ENCODE data around the gene INAVA.

The INAVA gene

DNA sequence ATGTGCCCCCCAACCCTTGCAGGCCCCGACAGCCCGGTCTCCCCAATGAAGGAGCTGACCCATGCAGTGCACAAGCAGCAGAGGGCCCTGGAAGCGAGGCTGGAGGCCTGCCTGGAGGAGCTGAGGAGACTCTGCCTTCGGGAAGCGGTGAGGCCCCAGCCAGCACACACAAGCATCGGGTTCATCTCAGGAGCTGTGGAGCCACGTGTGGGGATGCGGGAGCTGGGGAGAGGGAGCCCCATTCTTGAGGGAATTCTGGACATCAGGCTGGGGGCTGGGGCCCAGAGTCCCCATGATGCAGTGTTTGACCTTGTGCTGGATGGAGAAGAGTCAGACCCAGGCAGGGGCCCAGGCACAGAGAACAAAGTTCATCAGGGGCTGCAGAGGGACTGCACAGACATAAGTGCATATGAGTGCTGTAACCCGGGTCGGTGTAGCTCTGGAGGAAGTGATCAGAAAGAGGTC is 4.8 kb downstream of the INAVA start:
- H3K18ac ChIP-seq (ENCODE audit: low read depth in 1 of 2, low read length in 2 of 2), result no peak overlapping the region
- no peak overlapping the region for H3K9ac ChIP-seq (ENCODE audit: low read length)
- no peak overlapping the region for H2BK12ac ChIP-seq (ENCODE audit: low read length in 2 of 2)
- peaks cover 45% of the 10 kb centered on the region for H3K4me1 ChIP-seq (ENCODE audit: control insufficient read depth, insufficient read depth, low read depth, low read length)
- H3K23ac ChIP-seq (ENCODE audit: low read length in 2 of 2), result no peak overlapping the region
- no peak overlapping the region for H3K4me2 ChIP-seq (ENCODE audit: low read length, poor library complexity, severe bottlenecking)
- H2BK15ac ChIP-seq (ENCODE audit: low read depth, poor library complexity, severe bottlenecking), result no peak overlapping the region
- WGBS, result 95% methylated on average over 10 of the region's 10 CpGs
- H3K27ac ChIP-seq (ENCODE audit: low read length, poor library complexity, severe bottlenecking), result no peak overlapping the region
- no peak overlapping the region for H2AFZ ChIP-seq (ENCODE audit: low read depth, low read length)
- H3K4ac ChIP-seq (ENCODE audit: low read depth in 1 of 2, low read length in 2 of 2), result no peak overlapping the region
- no peak overlapping the region for H3K4me3 ChIP-seq (ENCODE audit: insufficient read depth in 1 of 2, low read depth in 1 of 2, low read length in 2 of 2)
- no peak for DNase-seq
- no peak overlapping the region for H2AK5ac ChIP-seq (ENCODE audit: low read length, severe bottlenecking)
- H3K9me3 ChIP-seq (ENCODE audit: control insufficient read depth, low read length), result no peaks in the 10 kb centered on the region
- no peak overlapping the region for H3K14ac ChIP-seq (ENCODE audit: low read length in 2 of 2)
- peaks cover 33% of the 10 kb centered on the region for H3K79me1 ChIP-seq (replicated peaks; ENCODE audit: low read length, poor library complexity, severe bottlenecking)
- H3K27me3 ChIP-seq (ENCODE audit: control insufficient read depth in 1 of 2, insufficient read depth in 1 of 2, low read length in 2 of 2), result peaks cover 0 to 83% of the 10 kb centered on the region in 2 experiments
- no peak overlapping the region for H4K8ac ChIP-seq (ENCODE audit: low read length)
- no peak overlapping the region for H2BK120ac ChIP-seq (ENCODE audit: low read depth, low read length)
- H2BK5ac ChIP-seq (ENCODE audit: low read depth, low read length, poor library complexity, severe bottlenecking), result no peak overlapping the region
- no peak overlapping the region for H4K91ac ChIP-seq (ENCODE audit: low read length)
- peaks cover 0 to 55% of the 10 kb centered on the region in 2 experiments for H3K36me3 ChIP-seq (ENCODE audit: control insufficient read depth in 1 of 2, insufficient read depth in 2 of 2, low read depth in 1 of 2, low read length in 2 of 2)

DNA sequence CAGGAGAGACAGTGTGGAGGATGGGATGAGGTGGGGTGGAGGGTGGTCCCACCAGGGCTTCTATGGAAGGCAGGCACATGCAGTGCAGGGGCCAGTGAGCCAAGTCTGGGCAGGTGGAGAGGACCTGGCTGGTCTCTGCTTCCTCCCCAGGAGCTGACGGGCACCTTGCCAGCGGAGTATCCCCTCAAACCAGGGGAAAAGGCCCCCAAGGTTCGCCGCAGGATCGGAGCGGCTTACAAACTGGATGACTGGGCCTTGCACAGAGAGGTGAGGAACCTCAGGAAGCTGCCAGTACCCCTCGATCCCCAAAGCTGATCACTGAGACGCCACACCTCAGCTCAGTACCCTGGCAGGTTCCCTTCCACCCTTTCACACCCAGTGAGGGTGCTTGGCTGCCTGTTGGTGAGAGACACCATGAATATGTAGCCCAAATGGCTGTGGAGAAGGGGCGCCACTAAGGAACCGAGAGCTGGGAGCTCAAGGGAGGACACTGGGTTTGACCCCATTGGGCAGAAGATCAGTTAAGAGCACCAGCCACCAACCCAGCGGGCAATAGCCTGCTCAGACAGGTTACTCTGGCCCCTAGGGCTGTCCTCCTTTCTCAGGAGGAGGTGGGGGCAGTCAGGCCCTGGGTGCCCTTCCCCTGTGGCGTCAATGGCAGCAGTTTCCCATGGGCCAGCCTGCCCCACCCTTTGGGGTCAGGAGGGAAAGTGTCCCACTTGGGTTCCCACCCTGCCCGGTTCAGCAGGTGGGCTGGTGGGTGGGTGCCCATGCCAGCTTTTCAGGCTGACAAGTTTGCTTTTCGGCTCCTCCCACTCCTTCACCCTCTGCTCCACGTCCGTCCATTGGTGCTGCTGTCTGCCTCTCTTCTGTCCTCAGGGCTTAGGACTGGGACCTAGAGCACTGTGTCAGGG is 5.5 kb downstream of the INAVA start:
- Histone ChIP-seq H3K4me1 (ENCODE audit: control insufficient read depth, insufficient read depth, low read depth, low read length) (peaks cover 37% of the 10 kb centered on the region), H3K23ac (ENCODE audit: low read length in 2 of 2) (no peak overlapping the region), H4K8ac (ENCODE audit: low read length) (no peak overlapping the region), H3K4ac (ENCODE audit: low read depth in 1 of 2, low read length in 2 of 2) (no peak overlapping the region), H2AFZ (ENCODE audit: low read depth, low read length) (no peak overlapping the region), H3K79me1 (replicated peaks; ENCODE audit: low read length, poor library complexity, severe bottlenecking) (peaks cover 34% of the 10 kb centered on the region), H3K36me3 (ENCODE audit: control insufficient read depth in 1 of 2, insufficient read depth in 2 of 2, low read depth in 1 of 2, low read length in 2 of 2) (peaks cover 0 to 55% of the 10 kb centered on the region in 2 experiments), H3K27me3 (ENCODE audit: control insufficient read depth in 1 of 2, insufficient read depth in 1 of 2, low read length in 2 of 2) (peaks cover 0 to 78% of the 10 kb centered on the region in 2 experiments), H4K91ac (ENCODE audit: low read length) (no peak overlapping the region), H3K4me3 (ENCODE audit: insufficient read depth in 1 of 2, low read depth in 1 of 2, low read length in 2 of 2) (no peak overlapping the region), H2BK120ac (ENCODE audit: low read depth, low read length) (no peak overlapping the region), H2BK15ac (ENCODE audit: low read depth, poor library complexity, severe bottlenecking) (no peak overlapping the region), H3K9ac (ENCODE audit: low read length) (no peak overlapping the region), H2AK5ac (ENCODE audit: low read length, severe bottlenecking) (no peak overlapping the region), H3K14ac (ENCODE audit: low read length in 2 of 2) (no peak overlapping the region), H3K9me3 (ENCODE audit: control insufficient read depth, low read length) (no peaks in the 10 kb centered on the region), H2BK5ac (ENCODE audit: low read depth, low read length, poor library complexity, severe bottlenecking) (no peak overlapping the region), H2BK12ac (ENCODE audit: low read length in 2 of 2) (no peak overlapping the region), H3K27ac (ENCODE audit: low read length, poor library complexity, severe bottlenecking) (no peak overlapping the region), H3K4me2 (ENCODE audit: low read length, poor library complexity, severe bottlenecking) (no peak overlapping the region), H3K18ac (ENCODE audit: low read depth in 1 of 2, low read length in 2 of 2) (no peak overlapping the region)
- 96% methylated on average over 16 of the region's 16 CpGs for WGBS
- no peak for DNase-seq

DNA sequence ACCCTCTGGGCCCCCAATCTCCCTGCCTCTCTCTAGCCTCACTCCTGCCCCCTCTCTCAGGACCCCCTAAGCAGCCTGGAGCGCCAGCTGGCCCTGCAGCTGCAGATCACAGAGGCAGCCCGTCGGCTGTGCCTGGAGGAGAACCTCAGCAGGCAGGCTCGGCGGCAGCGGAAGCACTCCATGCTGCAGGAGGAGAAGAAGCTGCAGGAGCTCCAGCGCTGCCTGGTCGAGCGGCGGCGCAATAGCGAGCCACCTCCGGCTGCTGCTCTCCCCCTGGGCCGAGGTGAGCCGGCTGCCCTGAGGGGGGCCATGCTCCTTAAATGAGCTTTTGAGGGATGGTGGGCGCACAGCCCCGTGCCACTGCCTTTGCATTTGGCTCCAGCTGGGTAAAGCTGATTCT is 6.2 kb downstream of the INAVA start:
- peaks cover 31% of the 10 kb centered on the region for H3K4me1 ChIP-seq (ENCODE audit: control insufficient read depth, insufficient read depth, low read depth, low read length)
- WGBS, result 97% methylated on average over 17 of the region's 17 CpGs

DNA sequence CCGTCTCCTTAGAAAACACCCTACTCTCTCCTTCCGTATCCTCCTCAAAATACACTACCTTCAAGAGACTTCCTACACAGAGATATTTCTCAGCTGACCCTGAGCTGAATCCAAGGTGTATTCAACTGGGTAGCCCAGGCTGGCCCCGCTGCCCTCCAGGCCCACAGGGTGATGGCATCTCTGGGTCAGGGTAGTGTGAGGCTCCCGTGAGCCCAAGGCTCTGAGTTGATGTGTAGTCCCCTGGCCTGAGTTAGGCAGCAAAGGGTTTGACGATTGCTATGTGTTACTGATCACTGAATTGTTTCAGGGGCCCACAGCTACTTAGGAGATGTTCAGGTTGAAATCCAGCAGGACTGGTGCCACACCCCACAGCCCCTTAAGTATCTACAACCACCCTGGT is 6.7 kb downstream of the INAVA start:
- Histone ChIP-seq H3K4me2 (ENCODE audit: low read length, poor library complexity, severe bottlenecking) (no peak overlapping the region), H4K8ac (ENCODE audit: low read length) (no peak overlapping the region), H2BK15ac (ENCODE audit: low read depth, poor library complexity, severe bottlenecking) (no peak overlapping the region), H2AK5ac (ENCODE audit: low read length, severe bottlenecking) (no peak overlapping the region), H2BK5ac (ENCODE audit: low read depth, low read length, poor library complexity, severe bottlenecking) (no peak overlapping the region), H3K4ac (ENCODE audit: low read depth in 1 of 2, low read length in 2 of 2) (no peak overlapping the region), H3K79me1 (replicated peaks; ENCODE audit: low read length, poor library complexity, severe bottlenecking) (peaks cover 34% of the 10 kb centered on the region), H2AFZ (ENCODE audit: low read depth, low read length) (no peak overlapping the region), H3K36me3 (ENCODE audit: control insufficient read depth in 1 of 2, insufficient read depth in 2 of 2, low read depth in 1 of 2, low read length in 2 of 2) (peaks cover 0 to 55% of the 10 kb centered on the region in 2 experiments), H3K4me1 (ENCODE audit: control insufficient read depth, insufficient read depth, low read depth, low read length) (peaks cover 28% of the 10 kb centered on the region), H3K23ac (ENCODE audit: low read length in 2 of 2) (no peak overlapping the region), H3K14ac (ENCODE audit: low read length in 2 of 2) (no peak overlapping the region), H2BK12ac (ENCODE audit: low read length in 2 of 2) (no peak overlapping the region), H4K91ac (ENCODE audit: low read length) (no peak overlapping the region), H3K27me3 (ENCODE audit: control insufficient read depth in 1 of 2, insufficient read depth in 1 of 2, low read length in 2 of 2) (peaks cover 0 to 71% of the 10 kb centered on the region in 2 experiments), H3K27ac (ENCODE audit: low read length, poor library complexity, severe bottlenecking) (no peak overlapping the region), H3K4me3 (ENCODE audit: insufficient read depth in 1 of 2, low read depth in 1 of 2, low read length in 2 of 2) (no peak overlapping the region), H3K18ac (ENCODE audit: low read depth in 1 of 2, low read length in 2 of 2) (no peak overlapping the region), H2BK120ac (ENCODE audit: low read depth, low read length) (no peak overlapping the region), H3K9me3 (ENCODE audit: control insufficient read depth, low read length) (no peaks in the 10 kb centered on the region), H3K9ac (ENCODE audit: low read length) (no peak overlapping the region)
- 97% methylated on average over 5 of the region's 5 CpGs for WGBS
- DNase-seq, result no peak

More for the DNA sequence above, 6.2 kb downstream of the INAVA start:
- Histone ChIP-seq H3K18ac (ENCODE audit: low read depth in 1 of 2, low read length in 2 of 2) (no peak overlapping the region), H2BK15ac (ENCODE audit: low read depth, poor library complexity, severe bottlenecking) (no peak overlapping the region), H3K4ac (ENCODE audit: low read depth in 1 of 2, low read length in 2 of 2) (no peak overlapping the region), H3K4me2 (ENCODE audit: low read length, poor library complexity, severe bottlenecking) (no peak overlapping the region), H3K9ac (ENCODE audit: low read length) (no peak overlapping the region), H2BK12ac (ENCODE audit: low read length in 2 of 2) (no peak overlapping the region), H3K14ac (ENCODE audit: low read length in 2 of 2) (peak overlapping the region in 1 of 2 experiments; percentile 10), H2AK5ac (ENCODE audit: low read length, severe bottlenecking) (no peak overlapping the region), H3K36me3 (ENCODE audit: control insufficient read depth in 1 of 2, insufficient read depth in 2 of 2, low read depth in 1 of 2, low read length in 2 of 2) (peaks cover 0 to 55% of the 10 kb centered on the region in 2 experiments), H3K27ac (ENCODE audit: low read length, poor library complexity, severe bottlenecking) (no peak overlapping the region), H3K27me3 (ENCODE audit: control insufficient read depth in 1 of 2, insufficient read depth in 1 of 2, low read length in 2 of 2) (peaks cover 0 to 73% of the 10 kb centered on the region in 2 experiments), H2BK120ac (ENCODE audit: low read depth, low read length) (no peak overlapping the region), H3K4me3 (ENCODE audit: insufficient read depth in 1 of 2, low read depth in 1 of 2, low read length in 2 of 2) (no peak overlapping the region), H3K9me3 (ENCODE audit: control insufficient read depth, low read length) (no peaks in the 10 kb centered on the region), H4K8ac (ENCODE audit: low read length) (no peak overlapping the region), H2AFZ (ENCODE audit: low read depth, low read length) (no peak overlapping the region), H2BK5ac (ENCODE audit: low read depth, low read length, poor library complexity, severe bottlenecking) (no peak overlapping the region), H3K79me1 (replicated peaks; ENCODE audit: low read length, poor library complexity, severe bottlenecking) (peaks cover 34% of the 10 kb centered on the region), H4K91ac (ENCODE audit: low read length) (no peak overlapping the region), H3K23ac (ENCODE audit: low read length in 2 of 2) (no peak overlapping the region)
- no peak for DNase-seq
